MM.1S (cell line): ENCODE measurements around the gene DNASE2B.
"Not testable (repeated sequence)": the region's sequence is repeated elsewhere in the genome, so short reads cannot be mapped to it uniquely, and the experiment has no call there.

Source experiments
- DNase-seq: peaks from one replicate; pipeline ENCODE4 v3.0.0-alpha.2; 2015
- H2AFZ ChIP-seq: fragments of 300-600 bp; sonication (generic); 2 replicates; pipeline ENCODE4 v1.6.0; 2016; ENCODE audit warnings: antibody characterized with exemption, low read length
- H3F3A ChIP-seq: fragments of 300-600 bp; sonication (generic); 2 replicates; pipeline ENCODE4 v1.6.1; 2016; ENCODE audit warnings: mild to moderate bottlenecking, antibody characterized with exemption, low read length, moderate library complexity, mixed read lengths; ENCODE audit not compliant: insufficient read depth
- H3K27ac ChIP-seq: fragments of 300-600 bp; sonication (generic); 2 replicates; pipeline ENCODE4 v1.5.1; 2016; ENCODE audit warnings: mild to moderate bottlenecking, low read length
- H3K27me3 ChIP-seq: fragments of 300-600 bp; sonication (generic); replicated peaks from 2 replicates; pipeline ENCODE4 v1.6.0; 2016; ENCODE audit warnings: low read length; ENCODE audit not compliant: insufficient read depth
- H3K36me3 ChIP-seq: fragments of 300-600 bp; sonication (generic); replicated peaks from 2 replicates; pipeline ENCODE4 v1.6.1; 2016; ENCODE audit warnings: mild to moderate bottlenecking, low read length, mixed read lengths; ENCODE audit not compliant: insufficient read depth
- H3K4me1 ChIP-seq: fragments of 300-600 bp; sonication (generic); 2 replicates; pipeline ENCODE4 v1.6.1; 2016; ENCODE audit warnings: low read length, mixed read lengths
- H3K4me2 ChIP-seq: fragments of 300-600 bp; sonication (generic); 2 replicates; pipeline ENCODE4 v1.6.0; 2016; ENCODE audit warnings: low read depth, low read length
- H3K4me3 ChIP-seq: fragments of 300-600 bp; sonication (generic); 2 replicates; pipeline ENCODE4 v1.5.1; 2016; ENCODE audit warnings: low read length, mixed read lengths
- H3K79me2 ChIP-seq: fragments of 300-600 bp; sonication (generic); 2 replicates; pipeline ENCODE4 v1.6.1; 2016; ENCODE audit warnings: mixed run types, low read length, mixed read lengths
- H3K9ac ChIP-seq: fragments of 300-600 bp; sonication (generic); 2 replicates; pipeline ENCODE4 v1.6.1; 2016; ENCODE audit warnings: low read length, mixed read lengths
- H3K9me2 ChIP-seq: fragments of 300-600 bp; sonication (generic); replicated peaks from 2 replicates; pipeline ENCODE4 v1.6.1; 2016; ENCODE audit warnings: mild to moderate bottlenecking, low read length, mixed read lengths; ENCODE audit not compliant: insufficient read depth
- H3K9me3 ChIP-seq: fragments of 300-600 bp; sonication (generic); replicated peaks from 2 replicates; pipeline ENCODE4 v1.6.1; 2016; ENCODE audit warnings: mild to moderate bottlenecking, low read length, mixed read lengths; ENCODE audit not compliant: insufficient read depth
- H4K20me1 ChIP-seq: fragments of 300-600 bp; sonication (generic); 2 replicates; pipeline ENCODE4 v1.6.1; 2016; ENCODE audit warnings: mild to moderate bottlenecking, low read length, moderate library complexity, mixed read lengths; ENCODE audit not compliant: insufficient read depth
- EZH2 ChIP-seq: fragments of 300-600 bp; sonication (generic); optimal IDR thresholded peaks from 2 replicates; pipeline ENCODE3; 2017; ENCODE audit warnings: low read depth, mild to moderate bottlenecking, antibody characterized with exemption, low read length, mixed read lengths
- EZH2phosphoT487 ChIP-seq: fragments of 300-600 bp; sonication (generic); IDR thresholded peaks from 2 replicates; pipeline ENCODE4 v1.6.1; 2018; ENCODE audit warnings: antibody characterized with exemption, low read length
- TF ChIP-seq, protein P1 (sequence below): fragments of 300-600 bp; sonication (generic); IDR thresholded peaks from 2 replicates; pipeline ENCODE4 v1.5.1; 2016; ENCODE audit warnings: antibody characterized with exemption, low read length, mixed read lengths

The DNASE2B gene

DNA sequence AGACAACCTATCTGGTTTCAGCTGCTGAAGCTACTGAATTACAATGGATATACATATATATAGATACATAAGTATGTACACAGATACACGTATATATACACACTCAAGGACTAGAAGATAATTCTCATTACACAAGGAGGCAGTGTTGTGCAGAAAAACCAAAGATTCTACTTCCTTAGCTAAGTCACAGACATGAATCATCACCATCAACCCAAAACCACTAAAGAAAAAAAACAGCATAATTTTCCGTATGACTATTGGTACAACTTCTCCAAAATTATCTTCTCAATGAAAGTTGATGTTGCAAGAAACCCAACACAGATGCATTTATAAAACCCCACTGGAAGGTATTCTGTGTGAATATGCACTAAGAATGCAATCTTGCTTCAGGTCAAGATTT lies 44.0 kb downstream of the DNASE2B start:
- no peaks in the 10 kb centered on the region for H3K9me2 ChIP-seq
- no peak for TF ChIP-seq EZH2phosphoT487
- no peak for TF ChIP-seq EZH2
- TF ChIP-seq, protein P1, sequence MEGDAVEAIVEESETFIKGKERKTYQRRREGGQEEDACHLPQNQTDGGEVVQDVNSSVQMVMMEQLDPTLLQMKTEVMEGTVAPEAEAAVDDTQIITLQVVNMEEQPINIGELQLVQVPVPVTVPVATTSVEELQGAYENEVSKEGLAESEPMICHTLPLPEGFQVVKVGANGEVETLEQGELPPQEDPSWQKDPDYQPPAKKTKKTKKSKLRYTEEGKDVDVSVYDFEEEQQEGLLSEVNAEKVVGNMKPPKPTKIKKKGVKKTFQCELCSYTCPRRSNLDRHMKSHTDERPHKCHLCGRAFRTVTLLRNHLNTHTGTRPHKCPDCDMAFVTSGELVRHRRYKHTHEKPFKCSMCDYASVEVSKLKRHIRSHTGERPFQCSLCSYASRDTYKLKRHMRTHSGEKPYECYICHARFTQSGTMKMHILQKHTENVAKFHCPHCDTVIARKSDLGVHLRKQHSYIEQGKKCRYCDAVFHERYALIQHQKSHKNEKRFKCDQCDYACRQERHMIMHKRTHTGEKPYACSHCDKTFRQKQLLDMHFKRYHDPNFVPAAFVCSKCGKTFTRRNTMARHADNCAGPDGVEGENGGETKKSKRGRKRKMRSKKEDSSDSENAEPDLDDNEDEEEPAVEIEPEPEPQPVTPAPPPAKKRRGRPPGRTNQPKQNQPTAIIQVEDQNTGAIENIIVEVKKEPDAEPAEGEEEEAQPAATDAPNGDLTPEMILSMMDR = peak; percentile 31
- H2AFZ ChIP-seq = no peak overlapping the region
- H3K4me1 ChIP-seq = no peaks in the 10 kb centered on the region
- peak; percentile 56 for DNase-seq
- no peaks in the 10 kb centered on the region for H3K79me2 ChIP-seq
- no peak overlapping the region for H3K4me2 ChIP-seq
- no peaks in the 10 kb centered on the region for H3K36me3 ChIP-seq
- H3K27me3 ChIP-seq = no peaks in the 10 kb centered on the region
- no peaks in the 10 kb centered on the region for H3F3A ChIP-seq
- H3K9ac ChIP-seq = no peak overlapping the region
- H3K4me3 ChIP-seq = no peak overlapping the region
- no peak overlapping the region for H3K27ac ChIP-seq
- H3K9me3 ChIP-seq = no peaks in the 10 kb centered on the region
- H4K20me1 ChIP-seq = no peaks in the 10 kb centered on the region

GRCh38 chr1:84442747-84443646 lies 44.7 kb downstream of the DNASE2B start:
- H3F3A ChIP-seq, H3K79me2 ChIP-seq, H3K4me2 ChIP-seq, H3K27me3 ChIP-seq, H3K4me1 ChIP-seq, H2AFZ ChIP-seq, H3K27ac ChIP-seq, H3K9me3 ChIP-seq, H3K4me3 ChIP-seq, DNase-seq, H3K9ac ChIP-seq, H3K36me3 ChIP-seq, H3K9me2 ChIP-seq, H4K20me1 ChIP-seq: not testable (repeated sequence)

GRCh38 chr1:84448704-84449103 lies 50.4 kb downstream of the DNASE2B start:
- not testable (repeated sequence) for H3K27ac ChIP-seq, DNase-seq, H3K9me2 ChIP-seq, H3K36me3 ChIP-seq, H2AFZ ChIP-seq, H3K4me3 ChIP-seq, H3F3A ChIP-seq, H3K9me3 ChIP-seq, H3K4me1 ChIP-seq, H3K27me3 ChIP-seq, H3K9ac ChIP-seq, H4K20me1 ChIP-seq, H3K79me2 ChIP-seq, H3K4me2 ChIP-seq

DNA sequence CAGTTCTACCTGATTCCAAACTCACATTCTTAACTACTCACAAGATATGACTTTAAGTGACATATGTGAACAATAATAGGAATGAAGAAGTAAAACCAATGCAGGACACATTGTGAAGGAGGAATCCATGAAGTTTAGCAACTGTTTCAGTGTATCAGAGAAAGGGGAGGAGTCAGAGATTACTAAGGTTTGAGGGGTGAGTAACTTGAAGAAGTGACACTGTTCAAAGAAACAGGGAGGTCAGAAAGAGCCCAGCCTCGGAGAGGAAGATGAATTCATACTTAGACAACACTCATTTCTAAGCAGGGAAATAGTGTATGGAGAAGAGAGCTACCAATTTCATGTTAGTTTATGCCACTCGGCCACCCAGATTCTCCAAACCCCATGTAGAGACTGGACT lies 52.6 kb downstream of the DNASE2B start:
- Histone ChIP-seq H3K9me2 (no peaks in the 10 kb centered on the region), H2AFZ (no peak overlapping the region), H3K9ac (no peak overlapping the region), H3K27ac (no peak overlapping the region), H4K20me1 (no peaks in the 10 kb centered on the region), H3K4me1 (no peaks in the 10 kb centered on the region), H3K36me3 (no peaks in the 10 kb centered on the region), H3K27me3 (no peaks in the 10 kb centered on the region), H3K79me2 (no peaks in the 10 kb centered on the region), H3K4me3 (no peak overlapping the region), H3F3A (no peaks in the 10 kb centered on the region), H3K4me2 (no peak overlapping the region), H3K9me3 (no peaks in the 10 kb centered on the region)
- no peak for TF ChIP-seq EZH2phosphoT487
- DNase-seq = no peak
